Panc1 (cell line): Measurements from ENCODE around the gene HASPIN. TPM values are rescaled to one million over a fixed set of nuclear protein-coding genes. Genes with fewer than 3 reads are reported as not detected.

Source experiments
- ATAC-seq: fragments of 200-7000 bp; cut with Tn5 transposase; 2 replicates; pipeline ENCODE4 v1.9.1; 2020; ENCODE audit warnings: mild to moderate bottlenecking, moderate library complexity
- BruUV-seq: library from RNA; stranded (reverse); fragments of 400-500 nt; replicated peaks from 2 replicates; lab custom pipeline; 2021; lab: Mats Ljungman, UMichigan
- CTCF ChIA-PET: fragments of 300-600 bp; sonication (Branson Sonifier 250); formaldehyde crosslinking; loops from one replicate; lab custom pipeline; 2022; ENCODE audit warnings: antibody characterized with exemption; lab: Charles Lee
- POLR2A ChIA-PET: fragments of 300-600 bp; sonication (Branson Sonifier 250); formaldehyde crosslinking; loops from one replicate; lab custom pipeline; 2022; ENCODE audit warnings: antibody characterized with exemption; lab: Charles Lee
- DNase-seq: peaks from one replicate; pipeline ENCODE4 v3.0.0-alpha.2; 2010; ENCODE audit warnings: low read depth, low spot score
- H3K27ac ChIP-seq: 2 replicates; pipeline ENCODE4 v1.5.1; 2011; ENCODE audit warnings: mild to moderate bottlenecking, low read length, inconsistent platforms
- H3K27me3 ChIP-seq: fragments of 200-500 bp; sonication (Bioruptor generic); 2 replicates; pipeline ENCODE4 v1.6.0; 2014; ENCODE audit warnings: low read length, inconsistent platforms; ENCODE audit not compliant: control insufficient read depth, insufficient read depth
- H3K36me3 ChIP-seq: fragments of 200-500 bp; sonication (Bioruptor generic); 2 replicates; pipeline ENCODE4 v1.5.1; 2014; ENCODE audit warnings: inconsistent platforms, mild to moderate bottlenecking, low read length, moderate library complexity; ENCODE audit not compliant: control insufficient read depth, insufficient read depth
- H3K4me1 ChIP-seq: 2 replicates; pipeline ENCODE4 v1.5.1; 2011; ENCODE audit warnings: inconsistent platforms, mild to moderate bottlenecking, low read length, moderate library complexity; ENCODE audit not compliant: control insufficient read depth, insufficient read depth
- H3K4me3 ChIP-seq, 2 experiments: 2 replicates each; pipeline ENCODE4 v1.5.1; 2011 to 2012; ENCODE audit warnings: low read depth in 2 of 2, low read length in 2 of 2, mild to moderate bottlenecking in 2 of 2, inconsistent platforms in 1 of 2, moderate library complexity in 1 of 2
- H3K9me3 ChIP-seq: fragments of 200-500 bp; sonication (Bioruptor generic); 2 replicates; pipeline ENCODE4 v1.5.1; 2014; ENCODE audit warnings: low read depth, mild to moderate bottlenecking, inconsistent platforms, low read length, moderate library complexity; ENCODE audit not compliant: control insufficient read depth, insufficient read depth
- POLR2AphosphoS5 ChIP-seq: IDR thresholded peaks from 2 replicates; pipeline ENCODE4 v1.6.1; 2012; ENCODE audit warnings: mild to moderate bottlenecking, low read depth, low read length, moderate library complexity
- REST ChIP-seq, 2 experiments: IDR thresholded peaks; 2 replicates each; pipeline ENCODE4 v1.6.1; 2011 to 2012; ENCODE audit warnings: low read depth in 2 of 2, control low read depth in 1 of 2, low read length in 1 of 2, mild to moderate bottlenecking in 1 of 2, moderate library complexity in 1 of 2; ENCODE audit not compliant: insufficient read depth in 1 of 2
- SIN3A ChIP-seq: IDR thresholded peaks from 2 replicates; pipeline ENCODE4 v1.6.1; 2012; ENCODE audit warnings: low read depth, mild to moderate bottlenecking, low read length, moderate library complexity, borderline replicate concordance; ENCODE audit not compliant: insufficient read depth
- TCF7L2 ChIP-seq: IDR thresholded peaks from 2 replicates; pipeline ENCODE4 v1.6.1; 2011; ENCODE audit warnings: mild to moderate bottlenecking, low read depth, low read length, inconsistent platforms
- in situ Hi-C: cut with HindIII; loops from 2 replicates; pipeline ENCODE4 v1.10.0; 2016; ENCODE audit warnings: low sequenced_read_pairs, low pct_unique_long_range_greater_than_20kb
- intact Hi-C: fragments of 100-400 bp; cut with micrococcal nuclease; formaldehyde crosslinking; loops from one replicate; pipeline ENCODE4 v1.10.0; 2022; ENCODE audit not compliant: unreplicated experiment
- total RNA-seq: library from RNA; stranded (reverse); gene quantifications from one replicate; pipeline ENCODE4 v1.2.1, GENCODE V29; 2021; ENCODE audit not compliant: unreplicated experiment
- TF ChIP-seq, protein P1 (sequence below): fragments of 450-650 bp; IDR thresholded peaks from 2 replicates; pipeline ENCODE4 v1.5.1; 2017; ENCODE audit warnings: mild to moderate bottlenecking

Gene HASPIN
- total RNA-seq, 1 experiment from 2014 or later = 10.6 TPM

DNA sequence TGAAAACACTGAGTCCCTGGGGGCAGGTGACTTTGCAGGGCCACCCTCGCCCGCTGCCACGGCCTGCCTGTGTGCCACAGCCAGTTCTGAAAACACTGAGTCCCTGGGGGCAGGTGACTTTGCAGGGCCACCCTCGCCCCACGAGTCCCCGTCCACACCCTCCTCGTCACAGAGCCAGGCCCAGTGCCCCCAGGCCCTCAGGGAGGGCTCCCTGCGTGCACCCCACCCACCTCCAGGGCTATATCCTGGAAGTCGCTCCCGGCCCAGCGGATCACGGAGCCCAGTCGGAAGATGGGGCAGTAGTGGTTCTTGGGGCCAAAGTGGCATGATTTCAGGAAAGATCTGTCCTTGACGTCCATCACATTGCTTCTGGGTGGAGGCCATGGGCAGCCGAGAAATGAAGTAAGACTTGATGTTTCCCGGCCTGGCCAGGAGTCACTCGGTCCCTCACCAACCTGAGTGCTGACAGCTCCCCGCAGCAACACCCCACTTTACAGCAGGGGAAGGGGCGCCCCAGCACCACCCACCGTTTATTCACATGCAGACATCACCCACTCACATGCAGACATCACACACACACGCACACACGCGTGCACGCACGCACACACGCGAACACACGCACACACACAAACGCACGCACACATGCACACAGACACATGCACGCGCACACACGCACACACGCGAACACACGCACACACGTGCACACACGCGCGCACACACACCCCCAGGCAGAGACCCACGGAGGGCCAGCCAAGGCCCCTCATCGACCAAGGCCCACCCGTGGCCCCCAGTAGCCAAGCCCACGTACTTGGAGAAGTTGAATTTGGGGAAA is 34.2 kb upstream of the HASPIN start:
- in situ Hi-C loops (no loop called here), intact Hi-C loops (no loop called here)
- Histone ChIP-seq H3K4me3 (no peak overlapping the region), H3K27me3 (no peaks in the 10 kb centered on the region), H3K27ac (no peak overlapping the region), H3K36me3 (no peaks in the 10 kb centered on the region), H3K4me1 (peaks cover under 1% of the 10 kb centered on the region; the same call in 1 of the 2 replicates), H3K9me3 (no peaks in the 10 kb centered on the region)
- TF ChIP-seq, protein P1, sequence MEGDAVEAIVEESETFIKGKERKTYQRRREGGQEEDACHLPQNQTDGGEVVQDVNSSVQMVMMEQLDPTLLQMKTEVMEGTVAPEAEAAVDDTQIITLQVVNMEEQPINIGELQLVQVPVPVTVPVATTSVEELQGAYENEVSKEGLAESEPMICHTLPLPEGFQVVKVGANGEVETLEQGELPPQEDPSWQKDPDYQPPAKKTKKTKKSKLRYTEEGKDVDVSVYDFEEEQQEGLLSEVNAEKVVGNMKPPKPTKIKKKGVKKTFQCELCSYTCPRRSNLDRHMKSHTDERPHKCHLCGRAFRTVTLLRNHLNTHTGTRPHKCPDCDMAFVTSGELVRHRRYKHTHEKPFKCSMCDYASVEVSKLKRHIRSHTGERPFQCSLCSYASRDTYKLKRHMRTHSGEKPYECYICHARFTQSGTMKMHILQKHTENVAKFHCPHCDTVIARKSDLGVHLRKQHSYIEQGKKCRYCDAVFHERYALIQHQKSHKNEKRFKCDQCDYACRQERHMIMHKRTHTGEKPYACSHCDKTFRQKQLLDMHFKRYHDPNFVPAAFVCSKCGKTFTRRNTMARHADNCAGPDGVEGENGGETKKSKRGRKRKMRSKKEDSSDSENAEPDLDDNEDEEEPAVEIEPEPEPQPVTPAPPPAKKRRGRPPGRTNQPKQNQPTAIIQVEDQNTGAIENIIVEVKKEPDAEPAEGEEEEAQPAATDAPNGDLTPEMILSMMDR = no peak
- no peak for TF ChIP-seq TCF7L2
- no peak for TF ChIP-seq SIN3A
- no peak for TF ChIP-seq POLR2AphosphoS5
- no peak for TF ChIP-seq REST (IDR thresholded peaks at IDR 0.05; ENCODE audit: insufficient read depth in 1 of 2, low read depth in 2 of 2, low read length in 1 of 2)
- no TSS peak for BruUV-seq
- ChIA-PET POLR2A (no interaction called here), CTCF (no interaction called here)
- no peak for DNase-seq
- no peak for ATAC-seq

DNA sequence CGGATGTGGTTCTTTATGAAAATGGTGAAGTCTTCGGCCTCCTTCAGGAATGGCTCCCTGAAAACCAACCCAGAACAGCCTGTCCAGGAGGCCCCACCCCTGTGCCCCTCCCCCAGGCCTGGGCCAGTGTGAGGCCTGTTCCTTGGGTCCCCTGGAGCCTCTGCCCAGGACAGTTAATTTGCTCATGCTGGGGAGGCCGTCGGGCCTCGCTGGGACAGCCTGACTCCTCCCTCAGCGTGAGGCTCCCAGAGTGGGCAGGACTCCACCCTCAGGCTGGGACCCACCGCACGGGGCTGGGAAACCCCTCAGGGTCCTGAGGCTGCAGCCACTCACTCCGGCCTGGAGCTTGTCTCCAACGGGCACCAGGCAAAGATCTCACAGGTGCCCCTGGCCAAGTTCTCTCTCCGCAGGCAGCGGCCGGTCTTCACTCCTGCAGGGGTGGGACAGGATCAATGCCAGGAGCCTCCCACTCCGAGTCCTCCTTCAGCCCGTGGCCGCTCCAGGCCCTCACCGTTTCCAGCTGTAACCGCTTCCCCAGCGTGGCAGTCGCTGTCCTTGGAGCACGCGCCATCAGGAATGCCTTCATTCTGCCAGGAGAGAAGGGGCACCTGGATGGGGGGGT is 33.5 kb upstream of the HASPIN start:
- ATAC-seq (no peak), DNase-seq (no peak)
- Histone ChIP-seq H3K36me3 (no peaks in the 10 kb centered on the region), H3K4me3 (no peak overlapping the region), H3K9me3 (no peaks in the 10 kb centered on the region), H3K27ac (no peak overlapping the region), H3K27me3 (no peaks in the 10 kb centered on the region), H3K4me1 (peaks cover 4% of the 10 kb centered on the region)
- ChIA-PET POLR2A (no interaction called here), CTCF (no interaction called here)
- BruUV-seq = no TSS peak
- in situ Hi-C loops = no loop called here
- TF ChIP-seq POLR2AphosphoS5 (no peak), SIN3A (no peak), REST (IDR thresholded peaks at IDR 0.05; ENCODE audit: insufficient read depth in 1 of 2, low read depth in 2 of 2, low read length in 1 of 2) (no peak), TCF7L2 (no peak)
- TF ChIP-seq, protein P1 = no peak
- intact Hi-C loops = no loop called here
